K562 (cell line): ENCODE results near the gene PRSS23. TPM values are rescaled to one million over a fixed set of nuclear protein-coding genes. Genes with fewer than 3 reads are reported as not detected.

Experiments used
- ATAC-seq: fragments of 200-7000 bp; cut with Tn5 transposase; 3 replicates; pipeline ENCODE4 v1.9.1; 2020; ENCODE audit warnings: moderate library complexity
- BruUV-seq: library from RNA; stranded (reverse); fragments of 400-500 nt; replicated peaks from 2 replicates; lab custom pipeline; 2021; lab: Mats Ljungman, UMichigan
- CTCF ChIA-PET: fragments of 300-600 bp; formaldehyde crosslinking; extraction: SDS; loops from one replicate; lab custom pipeline; 2021; ENCODE audit warnings: low intra/inter-chr PET ratio; lab: Yijun Ruan, JAX
- POLR2A ChIA-PET: fragments of 300-600, 350-650 bp; sonication (Branson Sonifier 250); formaldehyde crosslinking; extraction: SDS; loops from one replicate; lab custom pipeline; 2021; ENCODE audit warnings: antibody characterized with exemption, inconsistent platforms; lab: Yijun Ruan, JAX
- DNase-seq, 4 experiments: peaks; one replicate each; pipeline versions ENCODE4 v3.0.0 to v3.0.0-alpha.2; 2011 to 2018; ENCODE audit warnings: low spot score in 3 of 4, mixed read lengths in 3 of 4; ENCODE audit errors: extremely low read depth in 1 of 4
- FAIRE-seq: peaks from 2 replicates; lab custom pipeline; 2011; peaks lifted over from hg19 to GRCh38; lab: Jason Lieb, UNC
- H2AFZ ChIP-seq: 2 replicates; pipeline ENCODE4 v1.6.0; 2011; ENCODE audit warnings: low read depth, low read length, control low read depth, inconsistent platforms
- H3K27ac ChIP-seq: fragments of 200-600 bp; 3 replicates; pipeline ENCODE4 v1.8.0; 2011; ENCODE audit warnings: low read depth, mild to moderate bottlenecking, control low read depth, inconsistent platforms, low read length, moderate library complexity, mixed read lengths; ENCODE audit errors: extremely low read depth
- H3K27me3 ChIP-seq, 2 experiments: fragments of 300-600 bp in 1 of 2; 2 replicates in 1 of 2; 3 replicates in 1 of 2; pipeline versions ENCODE4 v1.6.0 to v1.8.0; 2011; ENCODE audit warnings: inconsistent platforms in 2 of 2, low read length in 2 of 2, mild to moderate bottlenecking in 1 of 2, mixed read lengths in 1 of 2, moderate library complexity in 1 of 2; ENCODE audit not compliant: control insufficient read depth in 2 of 2, insufficient read depth in 2 of 2
- H3K36me3 ChIP-seq: fragments of 300-600 bp; 3 replicates; pipeline ENCODE4 v1.8.0; 2011; ENCODE audit warnings: mild to moderate bottlenecking, low read length, inconsistent platforms; ENCODE audit not compliant: control insufficient read depth, insufficient read depth
- H3K4me1 ChIP-seq, 2 experiments: fragments of 200-600 bp in 1 of 2; replicated peaks in 1 of 2; 2 replicates in 1 of 2; 3 replicates in 1 of 2; pipeline versions ENCODE4 v1.5.1 to v1.8.0; 2011; ENCODE audit warnings: inconsistent platforms in 2 of 2, low read length in 2 of 2, mild to moderate bottlenecking in 1 of 2, mixed read lengths in 1 of 2, moderate library complexity in 1 of 2; ENCODE audit not compliant: control insufficient read depth in 2 of 2, insufficient read depth in 2 of 2
- H3K4me2 ChIP-seq: 2 replicates; pipeline ENCODE4 v1.6.1; 2011; ENCODE audit warnings: low read length, control low read depth, inconsistent platforms, mixed read lengths; ENCODE audit not compliant: insufficient read depth
- H3K4me3 ChIP-seq: fragments of 200-600 bp; sonication (generic), shearing (Covaris generic); 2 replicates; pipeline ENCODE4 v1.5.1; 2016; ENCODE audit warnings: control low read depth, inconsistent platforms
- H3K79me2 ChIP-seq: fragments of 200-600 bp; 3 replicates; pipeline ENCODE4 v1.8.0; 2011; ENCODE audit warnings: low read length, inconsistent platforms; ENCODE audit not compliant: control insufficient read depth, insufficient read depth
- H3K9ac ChIP-seq, 2 experiments: 2 replicates each; pipeline versions ENCODE4 v1.6.0 to v1.6.1; 2011; ENCODE audit warnings: low read depth in 2 of 2, low read length in 2 of 2, control low read depth in 1 of 2, inconsistent platforms in 1 of 2, mild to moderate bottlenecking in 1 of 2, mixed read lengths in 1 of 2; ENCODE audit not compliant: insufficient read depth in 1 of 2
- H3K9me1 ChIP-seq: one replicate; pipeline ENCODE4 v1.6.0; 2011; ENCODE audit warnings: inconsistent platforms, mild to moderate bottlenecking, low read length, moderate library complexity; ENCODE audit not compliant: control insufficient read depth, insufficient read depth
- H3K9me3 ChIP-seq: replicated peaks from 2 replicates; pipeline ENCODE4 v1.5.1; 2011; ENCODE audit warnings: low read depth, low read length, inconsistent platforms; ENCODE audit not compliant: control insufficient read depth, insufficient read depth
- H4K20me1 ChIP-seq: replicated peaks from 2 replicates; pipeline ENCODE4 v1.6.1; 2011; ENCODE audit warnings: low read length, inconsistent platforms, mixed read lengths; ENCODE audit not compliant: control insufficient read depth, insufficient read depth
- ARNT ChIP-seq, 2 experiments: fragments of 450-650 bp; IDR thresholded peaks; 2 replicates each; pipeline ENCODE4 v1.6.1; 2016; ENCODE audit warnings: mild to moderate bottlenecking in 1 of 2
- BCLAF1 ChIP-seq, 2 experiments: fragments of 450-650 bp in 1 of 2; IDR thresholded peaks; 2 replicates each; pipeline ENCODE4 v1.6.1; 2011 to 2017; ENCODE audit warnings: low read depth in 2 of 2, antibody characterized with exemption in 1 of 2, borderline replicate concordance in 1 of 2, low read length in 1 of 2, mild to moderate bottlenecking in 1 of 2, mixed read lengths in 1 of 2; ENCODE audit not compliant: control insufficient read depth in 1 of 2
- C11orf30 ChIP-seq: fragments of 450-650 bp; IDR thresholded peaks from 2 replicates; pipeline ENCODE4 v1.6.1; 2016; ENCODE audit warnings: low read depth, mild to moderate bottlenecking
- DNMT1 ChIP-seq: fragments of 450-650 bp; IDR thresholded peaks from 2 replicates; pipeline ENCODE4 v1.6.1; 2016; ENCODE audit warnings: antibody characterized with exemption, mild to moderate bottlenecking
- FUS ChIP-seq: fragments of 200-400 bp; formaldehyde crosslinking; optimal IDR thresholded peaks from 2 replicates; pipeline ENCODE3; 2017; ENCODE audit warnings: low read depth, low read length
- LEF1 ChIP-seq: fragments of 450-650 bp; IDR thresholded peaks from 2 replicates; pipeline ENCODE4 v1.6.1; 2016; ENCODE audit warnings: mild to moderate bottlenecking
- MAFG ChIP-seq: fragments of 450-650 bp; conservative IDR thresholded peaks from 2 replicates; pipeline ENCODE4 v1.6.1; 2016; ENCODE audit warnings: missing genetic modification characterization, missing compliant biosample characterization
- NCOA1 ChIP-seq: fragments of 450-650 bp; IDR thresholded peaks from 2 replicates; pipeline ENCODE4 v1.6.1; 2016; ENCODE audit warnings: low read depth
- NELFE ChIP-seq: IDR thresholded peaks from 2 replicates; pipeline ENCODE4 v1.6.1; 2011; ENCODE audit warnings: mild to moderate bottlenecking; ENCODE audit not compliant: insufficient read depth, insufficient read length
- NFE2 ChIP-seq: IDR thresholded peaks from 2 replicates; pipeline ENCODE4 v1.6.1; 2014; ENCODE audit warnings: antibody characterized with exemption, low read depth
- RAD21 ChIP-seq, 2 experiments: fragments of 250-450 bp in 1 of 2; fragments of 450-650 bp in 1 of 2; sonication (Bioruptor Pico) in 1 of 2; formaldehyde crosslinking in 1 of 2; IDR thresholded peaks in 1 of 2; conservative IDR thresholded peaks in 1 of 2; 2 replicates each; pipeline versions ENCODE4 v1.4.0 to v1.8.0; 2020 to 2022; ENCODE audit warnings: mild to moderate bottlenecking in 2 of 2, moderate library complexity in 1 of 2
- SMAD4 ChIP-seq: fragments of 250-450 bp; sonication (Bioruptor Pico); conservative IDR thresholded peaks from 2 replicates; pipeline ENCODE4 v1.8.0; 2021; ENCODE audit warnings: inconsistent platforms, mild to moderate bottlenecking, moderate library complexity
- ZNF224 ChIP-seq: sonication (generic); formaldehyde crosslinking; IDR thresholded peaks from 2 replicates; pipeline ENCODE4 v1.8.0; 2022; ENCODE audit warnings: mild to moderate bottlenecking, missing genetic modification reagents
- ZNF77 ChIP-seq: fragments of 250-450 bp; sonication (Bioruptor Pico); IDR thresholded peaks from 2 replicates; pipeline ENCODE4 v1.5.0; 2020
- WGBS: fragments of 100-300 bp; shearing (Covaris generic); methylation state at CpG from one replicate; pipeline ENCODE4 v1.1.6; 2016; ENCODE audit warnings: low coverage, mixed read lengths; ENCODE audit not compliant: insufficient coverage; ENCODE audit errors: missing lambda C conversion rate; 5-methylcytosine and 5-hydroxymethylcytosine counted together
- in situ Hi-C: fragments of 300-500 bp; cut with MboI; formaldehyde crosslinking; loops from 4 replicates; pipeline ENCODE4 v1.15.0; 2018; ENCODE audit warnings: inconsistent platforms, mixed read lengths
- intact Hi-C: fragments of 100-400 bp; cut with micrococcal nuclease; formaldehyde crosslinking; loops from 2 replicates; pipeline ENCODE4 v1.14.2; 2022
- polyA plus RNA-seq, 8 experiments: library from polyadenylated mRNA; depleted of rRNA in 4 of 8; stranded (reverse) in 5 of 8; unstranded in 3 of 8; fragments of >200 nt; fragmentation: Nextera tagmentation in 2 of 8; fragmentation: Illumina TruSeq in 1 of 8; extraction: Ambion mirVana in 2 of 8; extraction: Trizol in 1 of 8; gene quantifications; 2 replicates each; pipeline versions ENCODE4 v1.2.1 to v1.2.3, GENCODE V29; 2011 to 2014; ENCODE audit warnings: inconsistent platforms in 1 of 8, missing spikeins in 1 of 8
- total RNA-seq, 7 experiments: library from RNA; depleted of rRNA in 6 of 7; stranded (reverse); fragments of >200 nt in 6 of 7; fragmentation: Illumina TruSeq in 2 of 7; extraction: Trizol in 2 of 7; gene quantifications; 2 replicates each; pipeline versions ENCODE4 v1.2.1 to v1.2.3, GENCODE V29; 2011 to 2021; ENCODE audit warnings: low replicate concordance in 1 of 7
- TF ChIP-seq, protein P1 (sequence below): fragments of 450-650 bp; IDR thresholded peaks from 2 replicates; pipeline ENCODE4 v1.6.1; 2016
- TF ChIP-seq, protein P2 (sequence below): fragments of 250-450 bp; sonication (Bioruptor Pico); IDR thresholded peaks from 2 replicates; pipeline ENCODE4 v1.5.0; 2021; ENCODE audit warnings: mild to moderate bottlenecking, borderline replicate concordance

Gene PRSS23
- total and polyA plus RNA-seq, 9 of the 15 experiments (the other 6 are each of a cell fraction or from before 2014, with no cell fraction given) = 0.04 to 0.51 (median 0.11) TPM; not detected in 2

- TF ChIP-seq, protein P1, sequence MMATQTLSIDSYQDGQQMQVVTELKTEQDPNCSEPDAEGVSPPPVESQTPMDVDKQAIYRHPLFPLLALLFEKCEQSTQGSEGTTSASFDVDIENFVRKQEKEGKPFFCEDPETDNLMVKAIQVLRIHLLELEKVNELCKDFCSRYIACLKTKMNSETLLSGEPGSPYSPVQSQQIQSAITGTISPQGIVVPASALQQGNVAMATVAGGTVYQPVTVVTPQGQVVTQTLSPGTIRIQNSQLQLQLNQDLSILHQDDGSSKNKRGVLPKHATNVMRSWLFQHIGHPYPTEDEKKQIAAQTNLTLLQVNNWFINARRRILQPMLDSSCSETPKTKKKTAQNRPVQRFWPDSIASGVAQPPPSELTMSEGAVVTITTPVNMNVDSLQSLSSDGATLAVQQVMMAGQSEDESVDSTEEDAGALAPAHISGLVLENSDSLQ = no peak
- TF ChIP-seq ZNF224 (CRISPR knock-in tag) (no peak), LEF1 (no peak), NELFE (no peak)
- TF ChIP-seq, protein P2, sequence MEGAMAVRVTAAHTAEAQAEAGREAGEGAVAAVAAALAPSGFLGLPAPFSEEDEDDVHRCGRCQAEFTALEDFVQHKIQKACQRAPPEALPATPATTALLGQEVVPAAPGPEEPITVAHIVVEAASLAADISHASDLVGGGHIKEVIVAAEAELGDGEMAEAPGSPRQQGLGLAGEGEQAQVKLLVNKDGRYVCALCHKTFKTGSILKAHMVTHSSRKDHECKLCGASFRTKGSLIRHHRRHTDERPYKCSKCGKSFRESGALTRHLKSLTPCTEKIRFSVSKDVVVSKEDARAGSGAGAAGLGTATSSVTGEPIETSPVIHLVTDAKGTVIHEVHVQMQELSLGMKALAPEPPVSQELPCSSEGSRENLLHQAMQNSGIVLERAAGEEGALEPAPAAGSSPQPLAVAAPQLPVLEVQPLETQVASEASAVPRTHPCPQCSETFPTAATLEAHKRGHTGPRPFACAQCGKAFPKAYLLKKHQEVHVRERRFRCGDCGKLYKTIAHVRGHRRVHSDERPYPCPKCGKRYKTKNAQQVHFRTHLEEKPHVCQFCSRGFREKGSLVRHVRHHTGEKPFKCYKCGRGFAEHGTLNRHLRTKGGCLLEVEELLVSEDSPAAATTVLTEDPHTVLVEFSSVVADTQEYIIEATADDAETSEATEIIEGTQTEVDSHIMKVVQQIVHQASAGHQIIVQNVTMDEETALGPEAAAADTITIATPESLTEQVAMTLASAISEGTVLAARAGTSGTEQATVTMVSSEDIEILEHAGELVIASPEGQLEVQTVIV (CRISPR knock-in tag) = no peak
These were observed 39.8 kb upstream of the PRSS23 start (continued) for GRCh38 chr11:86760577-86760976.

GRCh38 chr11:86761978-86762377, 38.4 kb upstream of the PRSS23 start:
- Histone ChIP-seq H3K4me1 (no peaks in the 10 kb centered on the region), H3K27me3 (peaks cover 0 to 4% of the 10 kb centered on the region in 2 experiments; a peak in 1 of 5 replicates), H4K20me1 (no peaks in the 10 kb centered on the region), H3K79me2 (no peaks in the 10 kb centered on the region), H3K27ac (no peak overlapping the region), H3K9ac (no peak overlapping the region), H3K9me1 (no peaks in the 10 kb centered on the region), H2AFZ (no peak overlapping the region), H3K9me3 (no peaks in the 10 kb centered on the region), H3K36me3 (no peaks in the 10 kb centered on the region), H3K4me3 (no peak overlapping the region), H3K4me2 (no peak overlapping the region)
- intact Hi-C loops = no loop called here
- 3% methylated on average over 2 of the region's 2 CpGs for WGBS
- no TSS peak for BruUV-seq
- in situ Hi-C loops = no loop called here
- ChIA-PET CTCF (no interaction called here), POLR2A (no interaction called here)
- ATAC-seq (no peak), DNase-seq (no peak), FAIRE-seq (no peak)
- TF ChIP-seq FUS (no peak), ARNT (IDR thresholded peaks at IDR 0.05) (no peak), C11orf30 (peak; percentile 37; the same call in 1 of the 2 replicates), NFE2 (peak; percentile 63; the same call in 1 of the 2 replicates), RAD21 (CRISPR knock-in tag; conservative IDR thresholded peaks at IDR 0.05 in 1 of 2, IDR thresholded peaks at IDR 0.05 in 1 of 2) (no peak), ZNF77 (CRISPR knock-in tag) (no peak), MAFG (tag) (peak; percentile 52; the same call in 1 of the 2 replicates), NCOA1 (no peak), BCLAF1 (IDR thresholded peaks at IDR 0.05; ENCODE audit: borderline replicate concordance in 1 of 2, control insufficient read depth in 1 of 2, low read depth in 2 of 2, low read length in 1 of 2) (no peak), DNMT1 (no peak), SMAD4 (CRISPR knock-in tag) (no peak)
